Skeletal muscle satellite cell (primary cell): ENCODE data around the gene USP51. TPM values are rescaled to one million over a fixed set of nuclear protein-coding genes. Genes with fewer than 3 reads are reported as not detected.
"Not testable (repeated sequence)": the region's sequence is repeated elsewhere in the genome, so short reads cannot be mapped to it uniquely, and the experiment has no call there.

ENCODE experiments used
- H3K27me3 ChIP-seq: 2 replicates; pipeline ENCODE4 v1.7.0; 2013; ENCODE audit warnings: low read length; ENCODE audit not compliant: control insufficient read depth, insufficient read depth
- H3K36me3 ChIP-seq: 2 replicates; pipeline ENCODE4 v1.7.0; 2013; ENCODE audit warnings: mild to moderate bottlenecking, control low read depth, low read length; ENCODE audit not compliant: insufficient read depth
- H3K4me1 ChIP-seq: 2 replicates; pipeline ENCODE4 v1.7.0; 2013; ENCODE audit warnings: low read length; ENCODE audit not compliant: control insufficient read depth, insufficient read depth
- H3K4me2 ChIP-seq: 2 replicates; pipeline ENCODE4 v1.7.0; 2013; ENCODE audit warnings: mild to moderate bottlenecking, low read length
- H3K4me3 ChIP-seq: 2 replicates; pipeline ENCODE4 v1.7.0; 2013; ENCODE audit warnings: low read length
- H3K9ac ChIP-seq: 2 replicates; pipeline ENCODE4 v1.7.0; 2013; ENCODE audit warnings: mild to moderate bottlenecking, low read depth, low read length, moderate library complexity
- H3K9me3 ChIP-seq: replicated peaks from 2 replicates; pipeline ENCODE4 v1.7.0; 2013; ENCODE audit warnings: mild to moderate bottlenecking, control low read depth, low read length
- small RNA-seq: library from RNA; depleted of rRNA; stranded (forward); fragments of <200 nt; gene quantifications from one replicate; pipeline ENCODE3, GENCODE V24; 2012

USP51 gene

GRCh38 chrX:55459426-55459825 lies 30.2 kb downstream of the USP51 start:
- not testable (repeated sequence) for H3K9ac ChIP-seq

GRCh38 chrX:55455708-55456107 lies 33.9 kb downstream of the USP51 start:
- not testable (repeated sequence) for H3K27me3 ChIP-seq, H3K9ac ChIP-seq, H3K4me1 ChIP-seq, H3K9me3 ChIP-seq, H3K36me3 ChIP-seq, H3K4me2 ChIP-seq, H3K4me3 ChIP-seq

More at GRCh38 chrX:55459426-55459825, 30.2 kb downstream of the USP51 start:
- not testable (repeated sequence) for H3K27me3 ChIP-seq, H3K4me2 ChIP-seq, H3K4me1 ChIP-seq, H3K36me3 ChIP-seq, H3K4me3 ChIP-seq, H3K9me3 ChIP-seq

- Histone ChIP-seq H3K27me3 (no peaks in the 10 kb centered on the region), H3K4me3 (peak overlapping the region; percentile 80), H3K4me1 (peaks cover 3% of the 10 kb centered on the region), H3K36me3 (no peaks in the 10 kb centered on the region), H3K9ac (peak overlapping the region; percentile 76), H3K4me2 (peak overlapping the region; percentile 82), H3K9me3 (no peaks in the 10 kb centered on the region)
Measured at GRCh38 chrX:55452833-55453124, 36.9 kb downstream of the USP51 start.

- Histone ChIP-seq H3K9ac (peak within 1 kb of the TSS; percentile 76), H3K4me1 (peaks cover 3% of the 10 kb centered on the region), H3K36me3 (no peaks in the 10 kb centered on the region), H3K27me3 (no peaks in the 10 kb centered on the region), H3K4me3 (peak within 1 kb of the TSS; percentile 80), H3K9me3 (no peaks in the 10 kb centered on the region), H3K4me2 (peak within 1 kb of the TSS; percentile 82)
Measured at GRCh38 chrX:55451990-55452832, 37.4 kb downstream of the USP51 start, which contains the start of gene MAGEH1. Gene MAGEH1 (plus strand): TSS chrX:55452127. CDS start chrX:55452375, 248 bp downstream.

- peak overlapping the region; percentile 61 for H3K9ac ChIP-seq
- H3K4me1 ChIP-seq = peaks cover 3% of the 10 kb centered on the region
- H3K27me3 ChIP-seq = no peaks in the 10 kb centered on the region
- H3K4me3 ChIP-seq = peak overlapping the region; percentile 80
- no peaks in the 10 kb centered on the region for H3K9me3 ChIP-seq
- peak overlapping the region; percentile 82 for H3K4me2 ChIP-seq
- H3K36me3 ChIP-seq = no peaks in the 10 kb centered on the region
Measured at GRCh38 chrX:55451626-55451989, 38.0 kb downstream of the USP51 start.

- Histone ChIP-seq H3K4me1 (peaks cover 3% of the 10 kb centered on the region), H3K9me3 (no peaks in the 10 kb centered on the region), H3K4me3 (peak overlapping the region; percentile 80), H3K36me3 (no peaks in the 10 kb centered on the region), H3K27me3 (no peaks in the 10 kb centered on the region), H3K9ac (peak overlapping the region; percentile 61), H3K4me2 (peak overlapping the region; percentile 82)
Measured at GRCh38 chrX:55451141-55451540, 38.5 kb downstream of the USP51 start.

- no peaks in the 10 kb centered on the region for H3K36me3 ChIP-seq
- no peak overlapping the region for H3K4me3 ChIP-seq
- no peaks in the 10 kb centered on the region for H3K9me3 ChIP-seq
- H3K9ac ChIP-seq = no peak overlapping the region
- H3K4me2 ChIP-seq = no peak overlapping the region
- no peaks in the 10 kb centered on the region for H3K27me3 ChIP-seq
- H3K4me1 ChIP-seq = peaks cover 3% of the 10 kb centered on the region
Measured at GRCh38 chrX:55450259-55450658, 39.4 kb downstream of the USP51 start.

- H3K4me1 ChIP-seq, H3K9me3 ChIP-seq, H3K9ac ChIP-seq, H3K4me2 ChIP-seq, H3K36me3 ChIP-seq, H3K27me3 ChIP-seq, H3K4me3 ChIP-seq: not testable (repeated sequence)
Measured at GRCh38 chrX:55443468-55443867, 46.2 kb downstream of the USP51 start.

Small RNA genes within 50 kb of the gene (small RNA-seq; reads per million reads assigned to genes)
- gene MIR4536-2 = not detected
